Transverse colon (tissue), 4 donors: Measurements from ENCODE around the gene LSM3.

ENCODE experiments used
- EP300 ChIP-seq: sonication (generic); formaldehyde crosslinking; IDR thresholded peaks from one replicate; pipeline ENCODE4 v1.6.1; 2017; ENCODE audit warnings: antibody characterized with exemption, low read depth
- POLR2A ChIP-seq: fragments of 450-650 bp; IDR thresholded peaks from one replicate; pipeline ENCODE4 v1.6.1; 2016; ENCODE audit warnings: antibody characterized with exemption, mild to moderate bottlenecking, moderate library complexity
- POLR2AphosphoS5 ChIP-seq, 3 donors: sonication (generic); formaldehyde crosslinking; IDR thresholded peaks; one replicate each; pipeline ENCODE4 v1.6.1; 2016; ENCODE audit warnings: antibody characterized with exemption in 3 of 3
- TF ChIP-seq, protein P1 (sequence below), 5 experiments: fragments of 200-600 bp in 3 of 5; fragments of 450-650 bp in 2 of 5; sonication (generic) in 3 of 5; IDR thresholded peaks; 1 replicate in 2 of 5; 2 replicates in 3 of 5; pipeline ENCODE4 v1.5.1; 2016 to 2017; ENCODE audit warnings: antibody characterized with exemption in 5 of 5, inconsistent platforms in 3 of 5, mild to moderate bottlenecking in 2 of 5, moderate library complexity in 1 of 5

DNA sequence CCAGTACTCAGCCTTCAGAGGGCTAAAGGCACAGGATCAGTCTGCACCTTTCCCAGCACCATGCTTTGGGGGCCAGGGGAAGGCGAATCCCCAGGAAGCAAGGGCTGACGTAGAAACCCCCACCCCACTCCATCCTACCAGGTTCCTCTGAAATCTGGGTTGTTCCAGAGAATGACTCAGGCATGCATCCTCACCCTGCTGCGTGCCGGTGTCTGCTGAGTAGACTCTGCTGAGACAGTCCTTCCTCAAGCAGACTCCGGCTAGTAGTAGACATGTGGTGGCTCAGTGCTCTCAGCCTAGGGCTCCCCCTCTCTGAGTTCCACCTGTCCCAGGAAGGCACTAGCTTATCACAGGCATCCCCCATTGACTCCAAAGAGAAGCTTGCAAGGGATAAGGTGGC is 44.7 kb upstream of the LSM3 start:
- TF ChIP-seq, protein P1, sequence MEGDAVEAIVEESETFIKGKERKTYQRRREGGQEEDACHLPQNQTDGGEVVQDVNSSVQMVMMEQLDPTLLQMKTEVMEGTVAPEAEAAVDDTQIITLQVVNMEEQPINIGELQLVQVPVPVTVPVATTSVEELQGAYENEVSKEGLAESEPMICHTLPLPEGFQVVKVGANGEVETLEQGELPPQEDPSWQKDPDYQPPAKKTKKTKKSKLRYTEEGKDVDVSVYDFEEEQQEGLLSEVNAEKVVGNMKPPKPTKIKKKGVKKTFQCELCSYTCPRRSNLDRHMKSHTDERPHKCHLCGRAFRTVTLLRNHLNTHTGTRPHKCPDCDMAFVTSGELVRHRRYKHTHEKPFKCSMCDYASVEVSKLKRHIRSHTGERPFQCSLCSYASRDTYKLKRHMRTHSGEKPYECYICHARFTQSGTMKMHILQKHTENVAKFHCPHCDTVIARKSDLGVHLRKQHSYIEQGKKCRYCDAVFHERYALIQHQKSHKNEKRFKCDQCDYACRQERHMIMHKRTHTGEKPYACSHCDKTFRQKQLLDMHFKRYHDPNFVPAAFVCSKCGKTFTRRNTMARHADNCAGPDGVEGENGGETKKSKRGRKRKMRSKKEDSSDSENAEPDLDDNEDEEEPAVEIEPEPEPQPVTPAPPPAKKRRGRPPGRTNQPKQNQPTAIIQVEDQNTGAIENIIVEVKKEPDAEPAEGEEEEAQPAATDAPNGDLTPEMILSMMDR (IDR thresholded peaks at IDR 0.05), result no peak
- TF ChIP-seq POLR2A (no peak), EP300 (no peak), POLR2AphosphoS5 (IDR thresholded peaks at IDR 0.05) (no peak)
